Measurements from ENCODE around the gene TBX6.

Gene TBX6

GRCh38 chr16:30086291-30087140, 5.2 kb downstream of the TBX6 start:
- no peak for DNase-seq

GRCh38 chr16:30085820-30086219, 5.9 kb downstream of the TBX6 start:
- no peak for DNase-seq

GRCh38 chr16:30085247-30085646, 6.5 kb downstream of the TBX6 start:
- no peak for DNase-seq

GRCh38 chr16:30084816-30085159, 6.9 kb downstream of the TBX6 start:
- DNase-seq = no peak

GRCh38 chr16:30084096-30084815, 7.5 kb downstream of the TBX6 start:
- DNase-seq = no peak

- no peak for DNase-seq
These were observed 8.3 kb downstream of the TBX6 start for GRCh38 chr16:30083216-30084055.

GRCh38 chr16:30082545-30083090, 9.1 kb downstream of the TBX6 start:
- no peak for DNase-seq

GRCh38 chr16:30079480-30079879, 12.2 kb downstream of the TBX6 start:
- DNase-seq = no peak

- DNase-seq = no peak
These were observed 13.0 kb downstream of the TBX6 start for GRCh38 chr16:30078744-30079143.

GRCh38 chr16:30077656-30078055, 14.1 kb downstream of the TBX6 start:
- DNase-seq = peak in 1 of 2 donors; percentile 42

GRCh38 chr16:30076276-30076791, 15.4 kb downstream of the TBX6 start:
- DNase-seq = peak in 1 of 2 donors; percentile 16

GRCh38 chr16:30075503-30076275, 16.0 kb downstream of the TBX6 start, which contains the start of gene PPP4C:
Gene PPP4C, plus strand, starts transcription at chr16:30075994. Its CDS starts 384 bp downstream, at chr16:30076378.
- peak; percentile 88 to 91 for DNase-seq

GRCh38 chr16:30070490-30070889, 21.2 kb downstream of the TBX6 start:
- no peak for DNase-seq

- DNase-seq = no peak
These were observed 21.9 kb downstream of the TBX6 start for GRCh38 chr16:30069611-30070462.

GRCh38 chr16:30068750-30069610, 22.7 kb downstream of the TBX6 start:
- peak; percentile 35 to 38 for DNase-seq

GRCh38 chr16:30068333-30068732, 23.4 kb downstream of the TBX6 start:
- DNase-seq = no peak

- no peak for DNase-seq
These were observed 24.2 kb downstream of the TBX6 start for GRCh38 chr16:30067584-30067916.

- DNase-seq = peak; percentile 60 to 77
These were observed 24.8 kb downstream of the TBX6 start for GRCh38 chr16:30066761-30067583.

Measured in inflammatory macrophage (primary cell).